ENCODE data around the gene ZBTB8A. TPM values are rescaled to one million over a fixed set of nuclear protein-coding genes. Genes with fewer than 3 reads are reported as not detected.
A peak's percentile ranks its signal among the peaks of the same experiment; 100 is the strongest.

Gene ZBTB8A
- 1 to 10 TPM; 3.3 to 4.8 TPM for total RNA-seq

DNA sequence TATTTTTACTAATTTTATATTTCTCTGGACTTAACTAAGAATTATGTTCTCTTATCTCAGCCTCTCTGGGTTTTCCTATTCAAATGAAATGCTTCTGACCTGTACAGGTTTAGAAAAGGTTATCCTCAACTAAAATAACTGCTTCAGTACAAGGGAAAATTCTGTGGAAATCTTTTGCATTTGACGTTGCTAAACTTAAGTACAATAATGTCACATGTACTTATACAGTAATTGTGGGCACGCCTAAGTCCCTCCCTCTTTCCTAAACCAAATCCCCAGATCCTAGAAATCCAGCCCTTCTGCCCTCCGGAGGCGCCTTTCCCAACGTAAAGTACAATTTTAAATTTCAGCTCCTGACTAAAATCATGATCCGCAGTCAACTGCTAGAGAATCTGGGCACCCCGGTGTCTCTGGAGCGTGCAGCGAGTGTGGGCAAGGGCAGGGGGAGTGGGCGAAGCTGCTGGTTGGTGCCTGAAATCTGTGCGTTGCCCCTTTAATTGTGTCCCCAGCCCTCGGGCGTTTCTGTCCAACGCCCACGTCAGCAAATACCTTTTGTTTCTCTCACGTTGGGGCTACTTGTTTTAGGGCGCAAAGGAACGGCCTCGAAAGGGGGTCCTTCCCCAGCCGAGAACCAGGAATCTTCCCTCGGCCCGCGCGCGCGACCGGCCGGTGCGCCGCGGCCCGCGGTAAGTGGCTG, at the start of gene ZBTB8A:
Gene ZBTB8A, plus strand, starts transcription at position 541 of the 697 bp plus-strand sequence. CDS start 53,505 bp downstream, outside the sequence.
- TF ChIP-seq, protein P1, sequence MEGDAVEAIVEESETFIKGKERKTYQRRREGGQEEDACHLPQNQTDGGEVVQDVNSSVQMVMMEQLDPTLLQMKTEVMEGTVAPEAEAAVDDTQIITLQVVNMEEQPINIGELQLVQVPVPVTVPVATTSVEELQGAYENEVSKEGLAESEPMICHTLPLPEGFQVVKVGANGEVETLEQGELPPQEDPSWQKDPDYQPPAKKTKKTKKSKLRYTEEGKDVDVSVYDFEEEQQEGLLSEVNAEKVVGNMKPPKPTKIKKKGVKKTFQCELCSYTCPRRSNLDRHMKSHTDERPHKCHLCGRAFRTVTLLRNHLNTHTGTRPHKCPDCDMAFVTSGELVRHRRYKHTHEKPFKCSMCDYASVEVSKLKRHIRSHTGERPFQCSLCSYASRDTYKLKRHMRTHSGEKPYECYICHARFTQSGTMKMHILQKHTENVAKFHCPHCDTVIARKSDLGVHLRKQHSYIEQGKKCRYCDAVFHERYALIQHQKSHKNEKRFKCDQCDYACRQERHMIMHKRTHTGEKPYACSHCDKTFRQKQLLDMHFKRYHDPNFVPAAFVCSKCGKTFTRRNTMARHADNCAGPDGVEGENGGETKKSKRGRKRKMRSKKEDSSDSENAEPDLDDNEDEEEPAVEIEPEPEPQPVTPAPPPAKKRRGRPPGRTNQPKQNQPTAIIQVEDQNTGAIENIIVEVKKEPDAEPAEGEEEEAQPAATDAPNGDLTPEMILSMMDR (IDR thresholded peaks at IDR 0.05): no peak
- Histone ChIP-seq H3K27me3 (no peaks in the 10 kb centered on the region), H3K36me3 (no peaks in the 10 kb centered on the region), H3K4me3 (peak within 1 kb of the TSS; percentile 56 to 57), H3K27ac (peak within 1 kb of the TSS; percentile 67 to 70), H3K9me3 (no peaks in the 10 kb centered on the region), H3K4me1 (peaks cover 0 to 10% of the 10 kb centered on the region in 2 donors)
- DNase-seq (ENCODE audit: low spot score): peak; percentile 58

DNA sequence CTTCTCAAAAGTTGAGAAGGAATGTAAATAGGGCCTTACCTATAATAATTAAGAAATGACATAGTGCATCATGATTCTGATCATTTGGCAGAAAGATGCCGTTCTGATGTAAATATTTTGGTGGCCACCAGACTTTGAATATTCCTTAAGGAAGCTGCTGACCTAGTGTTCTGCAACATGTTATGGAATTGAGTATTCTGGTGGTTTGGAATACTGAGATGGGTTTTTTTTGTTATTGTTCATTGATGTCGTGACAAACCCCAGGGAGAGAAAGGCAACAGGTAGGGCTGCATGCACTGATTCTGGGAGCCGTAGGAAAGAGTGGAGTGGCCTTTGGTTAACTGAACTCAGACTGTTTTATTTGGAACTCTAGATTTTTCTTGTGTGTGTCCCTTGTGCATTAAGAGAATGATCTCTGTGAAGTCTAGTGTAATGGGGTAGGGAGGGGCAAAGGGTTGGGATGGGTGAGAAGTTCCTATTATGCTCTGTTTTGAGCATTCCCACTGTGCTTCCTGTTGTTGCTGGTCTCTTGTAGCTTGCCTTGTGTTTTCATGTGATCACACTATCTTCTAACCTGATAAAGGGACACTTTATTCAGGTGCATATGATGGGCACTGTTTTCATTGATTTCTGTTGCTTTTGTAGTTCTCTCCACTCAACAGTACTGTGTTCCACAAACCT, 49.3 kb upstream of the ZBTB8A start:
- DNase-seq (ENCODE audit: low spot score): no peak
- Histone ChIP-seq H3K27ac (no peak overlapping the region), H3K9me3 (no peaks in the 10 kb centered on the region), H3K4me1 (peaks cover 0 to 3% of the 10 kb centered on the region in 2 donors), H3K27me3 (no peaks in the 10 kb centered on the region), H3K36me3 (no peaks in the 10 kb centered on the region), H3K4me3 (no peak overlapping the region)
- TF ChIP-seq, protein P1 (IDR thresholded peaks at IDR 0.05): no peak

DNA sequence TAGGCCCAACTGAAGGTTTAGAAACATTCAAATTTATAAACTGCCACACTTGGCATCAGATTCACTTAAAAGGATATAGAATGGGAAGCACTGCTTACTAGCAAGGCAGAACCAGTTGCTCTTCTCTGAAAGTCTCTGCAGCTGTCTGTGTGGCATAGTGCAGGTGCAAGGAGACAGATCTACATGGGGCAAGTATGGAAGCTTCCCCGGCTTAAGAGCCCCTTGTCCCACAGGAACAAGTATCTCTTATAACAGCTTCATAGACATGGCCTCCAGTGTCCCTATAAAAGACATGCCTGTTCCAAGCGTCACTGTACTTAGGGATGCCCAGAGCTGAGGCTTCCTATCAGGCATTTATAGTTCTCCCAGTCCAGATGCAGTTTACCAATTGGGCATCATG, 47.8 kb upstream of the ZBTB8A start:
- Histone ChIP-seq H3K4me3 (no peak overlapping the region), H3K9me3 (no peaks in the 10 kb centered on the region), H3K36me3 (no peaks in the 10 kb centered on the region), H3K27ac (no peak overlapping the region), H3K27me3 (no peaks in the 10 kb centered on the region), H3K4me1 (peaks cover 0 to 3% of the 10 kb centered on the region in 2 donors)
- TF ChIP-seq, protein P1 (IDR thresholded peaks at IDR 0.05): no peak
- no peak for DNase-seq (ENCODE audit: low spot score)

DNA sequence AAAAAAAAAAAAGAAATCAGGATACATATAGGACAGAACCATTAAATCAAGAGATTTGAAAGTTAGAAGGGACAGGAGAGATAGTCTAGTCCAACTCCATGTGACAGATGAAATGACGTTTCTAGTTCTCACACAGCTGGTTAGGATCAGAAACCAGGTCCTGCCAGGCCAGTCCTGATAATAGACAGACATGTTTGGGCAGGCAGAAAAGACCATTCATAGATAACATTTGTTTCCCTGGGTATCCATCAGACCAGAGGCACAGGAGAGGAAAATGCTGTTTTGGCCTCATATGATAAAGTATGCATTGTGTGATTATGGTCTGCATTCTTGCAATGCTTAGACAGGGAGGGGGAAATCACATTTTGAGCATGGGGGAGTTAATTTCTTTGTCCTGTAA, 45.0 kb upstream of the ZBTB8A start:
- TF ChIP-seq, protein P1 (IDR thresholded peaks at IDR 0.05): no peak
- Histone ChIP-seq H3K27ac (no peak overlapping the region), H3K36me3 (no peaks in the 10 kb centered on the region), H3K4me3 (no peak overlapping the region), H3K27me3 (no peaks in the 10 kb centered on the region), H3K9me3 (no peaks in the 10 kb centered on the region), H3K4me1 (peaks cover 0 to 3% of the 10 kb centered on the region in 2 donors)
- no peak for DNase-seq (ENCODE audit: low spot score)

DNA sequence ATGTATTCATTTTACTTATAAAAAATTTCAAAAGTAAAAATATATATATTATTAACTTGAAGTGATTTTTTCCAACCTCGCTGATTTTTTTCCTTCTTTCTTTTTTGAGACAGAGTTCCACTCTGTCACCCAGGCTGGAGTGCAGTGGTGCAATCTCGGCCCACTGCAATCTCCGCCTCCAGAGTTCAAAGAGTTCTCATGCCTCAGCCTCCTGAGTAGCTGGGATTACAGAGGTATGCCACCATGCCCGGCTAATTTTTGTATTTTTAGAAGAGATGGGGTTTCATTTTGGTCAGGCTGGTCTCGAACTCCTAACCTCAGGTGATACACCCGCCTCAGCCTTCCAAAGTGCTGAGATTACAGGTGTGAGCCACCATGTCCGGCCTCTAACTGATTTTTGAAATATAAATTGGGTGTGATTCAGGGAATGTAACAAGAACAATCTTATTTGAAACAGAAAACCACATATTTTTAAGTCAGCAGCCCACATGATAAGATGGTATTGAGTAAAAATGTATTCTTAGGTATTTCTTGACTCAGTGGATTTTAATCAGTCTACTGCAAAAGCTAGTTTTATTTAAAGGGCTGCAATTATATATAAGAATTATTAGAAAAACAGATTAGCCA, 44.4 kb upstream of the ZBTB8A start:
- TF ChIP-seq, protein P1 (IDR thresholded peaks at IDR 0.05): no peak
- H3K4me1 ChIP-seq: peaks cover 0 to 3% of the 10 kb centered on the region in 2 donors
- no peak for DNase-seq (ENCODE audit: low spot score)
- no peak overlapping the region for H3K27ac ChIP-seq
- no peaks in the 10 kb centered on the region for H3K36me3 ChIP-seq
- H3K9me3 ChIP-seq: no peaks in the 10 kb centered on the region
- no peak overlapping the region for H3K4me3 ChIP-seq
- H3K27me3 ChIP-seq: no peaks in the 10 kb centered on the region

Measured in right atrium auricular region (tissue), 2 donors.